GM13976 (cell line): ENCODE measurements around the gene FCER1G.
"Not testable (repeated sequence)": the region's sequence is repeated elsewhere in the genome, so short reads cannot be mapped to it uniquely, and the experiment has no call there.

Experiments used
- DNase-seq: peaks from one replicate; pipeline ENCODE4 v3.0.0; 2012; ENCODE audit warnings: low spot score
- in situ Hi-C: fragments of 300-500 bp; cut with MboI; formaldehyde crosslinking; loops from one replicate; pipeline ENCODE4 v1.12.0; 2022; ENCODE audit warnings: low sequenced_read_pairs, mixed read lengths, inconsistent platforms; ENCODE audit not compliant: unreplicated experiment
- TF ChIP-seq, protein P1 (sequence below): IDR thresholded peaks from 2 replicates; pipeline ENCODE4 v1.5.1; 2012; ENCODE audit warnings: borderline replicate concordance, mild to moderate bottlenecking; ENCODE audit not compliant: insufficient read depth; ENCODE audit errors: extremely low read depth, missing control alignments, control extremely low read depth

FCER1G gene

DNA sequence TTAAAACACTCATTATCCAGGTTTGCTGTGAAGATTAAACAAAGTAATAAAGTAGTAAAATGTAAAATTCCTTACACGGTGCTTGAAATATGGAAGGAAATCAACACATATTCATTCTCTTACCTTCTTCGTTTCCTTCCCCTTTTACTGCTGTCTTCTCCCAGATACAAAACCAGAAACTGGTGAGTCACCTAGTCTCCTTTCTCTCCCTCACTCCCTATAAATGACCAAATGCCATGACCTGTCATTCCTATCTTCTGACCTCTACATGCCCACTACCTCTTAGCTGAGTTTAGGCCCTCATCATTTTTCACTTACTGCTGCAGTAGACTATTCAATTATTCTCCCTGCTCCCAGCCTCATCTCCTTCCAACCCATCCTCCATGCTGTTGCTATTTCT lies 27.2 kb downstream of the FCER1G start:
- DNase-seq = no peak
- TF ChIP-seq, protein P1, sequence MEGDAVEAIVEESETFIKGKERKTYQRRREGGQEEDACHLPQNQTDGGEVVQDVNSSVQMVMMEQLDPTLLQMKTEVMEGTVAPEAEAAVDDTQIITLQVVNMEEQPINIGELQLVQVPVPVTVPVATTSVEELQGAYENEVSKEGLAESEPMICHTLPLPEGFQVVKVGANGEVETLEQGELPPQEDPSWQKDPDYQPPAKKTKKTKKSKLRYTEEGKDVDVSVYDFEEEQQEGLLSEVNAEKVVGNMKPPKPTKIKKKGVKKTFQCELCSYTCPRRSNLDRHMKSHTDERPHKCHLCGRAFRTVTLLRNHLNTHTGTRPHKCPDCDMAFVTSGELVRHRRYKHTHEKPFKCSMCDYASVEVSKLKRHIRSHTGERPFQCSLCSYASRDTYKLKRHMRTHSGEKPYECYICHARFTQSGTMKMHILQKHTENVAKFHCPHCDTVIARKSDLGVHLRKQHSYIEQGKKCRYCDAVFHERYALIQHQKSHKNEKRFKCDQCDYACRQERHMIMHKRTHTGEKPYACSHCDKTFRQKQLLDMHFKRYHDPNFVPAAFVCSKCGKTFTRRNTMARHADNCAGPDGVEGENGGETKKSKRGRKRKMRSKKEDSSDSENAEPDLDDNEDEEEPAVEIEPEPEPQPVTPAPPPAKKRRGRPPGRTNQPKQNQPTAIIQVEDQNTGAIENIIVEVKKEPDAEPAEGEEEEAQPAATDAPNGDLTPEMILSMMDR = no peak
- in situ Hi-C loops = no loop called here

DNA sequence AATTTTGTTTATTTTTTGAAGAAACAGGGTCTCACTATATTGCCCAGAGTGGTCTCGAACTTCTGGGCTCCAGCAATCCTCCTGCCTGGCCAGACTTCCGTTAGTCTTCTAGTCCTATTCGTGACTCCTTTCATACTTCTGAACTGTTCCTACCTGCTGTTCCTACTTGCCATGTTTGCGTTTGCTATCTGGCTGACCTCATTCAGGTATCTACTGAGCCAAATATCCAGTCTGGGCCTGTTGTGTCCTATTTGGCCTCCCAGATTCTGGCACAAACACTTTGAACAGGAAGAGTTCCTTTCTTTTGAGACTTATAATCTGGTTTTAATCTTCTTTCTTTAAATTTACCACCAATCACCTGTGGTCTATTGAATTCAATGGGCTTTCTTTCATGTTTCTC lies 29.8 kb downstream of the FCER1G start:
- no peak for DNase-seq
- TF ChIP-seq, protein P1 = no peak
- in situ Hi-C loops = no loop called here

DNA sequence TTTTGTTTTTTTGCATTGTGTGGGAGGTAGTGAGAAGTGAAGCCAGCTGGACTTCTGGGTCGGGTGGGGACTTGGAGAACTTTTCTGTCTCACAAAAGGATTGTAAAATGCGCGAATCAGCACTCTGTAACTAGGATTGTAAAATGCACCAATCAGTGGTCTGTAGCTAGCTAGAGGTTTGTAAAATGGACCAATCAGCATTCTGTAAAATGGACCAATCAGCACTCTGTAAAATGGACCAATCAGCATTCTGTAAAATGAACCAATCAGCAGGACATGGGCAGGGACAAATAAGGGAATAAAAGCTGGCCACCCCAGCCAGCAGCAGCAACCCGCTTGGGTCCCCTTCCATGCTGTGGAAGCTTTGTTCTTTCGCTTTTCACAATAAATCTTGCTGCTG lies 35.0 kb downstream of the FCER1G start:
- DNase-seq, in situ Hi-C loops: not testable (repeated sequence)

- in situ Hi-C loops = no loop called here
- DNase-seq = no peak
- TF ChIP-seq, protein P1 = no peak
Observed at GRCh38 chr1:161250829-161251228, 35.7 kb downstream of the FCER1G start.

GRCh38 chr1:161251579-161251978 lies 36.5 kb downstream of the FCER1G start:
- TF ChIP-seq, protein P1 = no peak
- in situ Hi-C loops = no loop called here
- DNase-seq = no peak

- in situ Hi-C loops, DNase-seq: not testable (repeated sequence)
Observed at GRCh38 chr1:161255302-161255701, 40.2 kb downstream of the FCER1G start.

GRCh38 chr1:161255955-161256520 lies 40.9 kb downstream of the FCER1G start:
- in situ Hi-C loops, DNase-seq: not testable (repeated sequence)

- in situ Hi-C loops, DNase-seq: not testable (repeated sequence)
Observed at GRCh38 chr1:161257109-161257508, 42.0 kb downstream of the FCER1G start.
